NCI-H345 treated with DMSO at 0.1 percent for 48 hours (cell line): ENCODE data around the gene TSC1.

ENCODE experiments used
- DNase-seq: peaks from one replicate; lab custom pipeline; 2025; ENCODE audit not compliant: unreplicated experiment; lab: John Stamatoyannopoulos, UW

The TSC1 gene

GRCh38 chr9:132864277-132864676 lies 80.1 kb downstream of the TSC1 start:
- no peak for DNase-seq

- no peak for DNase-seq
These were observed 81.3 kb downstream of the TSC1 start for GRCh38 chr9:132863096-132863495.

GRCh38 chr9:132862533-132862932 lies 81.9 kb downstream of the TSC1 start:
- no peak for DNase-seq

- DNase-seq, result no peak
These were observed 82.8 kb downstream of the TSC1 start for GRCh38 chr9:132861666-132862065.

GRCh38 chr9:132858751-132859150 lies 85.7 kb downstream of the TSC1 start:
- DNase-seq, result no peak

- DNase-seq, result peak; percentile 73
These were observed 86.6 kb downstream of the TSC1 start for GRCh38 chr9:132857616-132858342.

- no peak for DNase-seq
These were observed 87.4 kb downstream of the TSC1 start for GRCh38 chr9:132857031-132857430.

GRCh38 chr9:132855904-132856303 lies 88.5 kb downstream of the TSC1 start:
- no peak for DNase-seq

- no peak for DNase-seq
These were observed 89.6 kb downstream of the TSC1 start for GRCh38 chr9:132854832-132855231.

GRCh38 chr9:132853482-132853881 lies 90.9 kb downstream of the TSC1 start:
- no peak for DNase-seq

GRCh38 chr9:132849185-132849706 lies 95.2 kb downstream of the TSC1 start:
- DNase-seq, result peak; percentile 16

- no peak for DNase-seq
These were observed 97.4 kb downstream of the TSC1 start for GRCh38 chr9:132846918-132847515.

- no peak for DNase-seq
These were observed 98.1 kb downstream of the TSC1 start for GRCh38 chr9:132846109-132846917.

GRCh38 chr9:132842124-132843044 lies 102.0 kb downstream of the TSC1 start:
- DNase-seq, result no peak
